ENCODE results near the gene SLC2A9.

GRCh38 chr4:9940041-9940440 lies 81.3 kb downstream of the SLC2A9 start:
- TF ChIP-seq ZNF384 (IDR thresholded peaks at IDR 0.05) (no peak), ARNT (IDR thresholded peaks at IDR 0.05) (no peak), NFRKB (IDR thresholded peaks at IDR 0.05) (no peak), SP1 (IDR thresholded peaks at IDR 0.05) (no peak), FOXK2 (IDR thresholded peaks at IDR 0.05) (no peak), BHLHE40 (IDR thresholded peaks at IDR 0.05; ENCODE audit: borderline replicate concordance) (no peak), L3MBTL2 (conservative IDR thresholded peaks at IDR 0.05) (no peak)
